ENCODE data around the gene PXDN. TPM values are rescaled to one million over a fixed set of nuclear protein-coding genes. Genes with fewer than 3 reads are reported as not detected.
A peak's percentile ranks its signal among the peaks of the same experiment; 100 is the strongest.

PXDN gene
- 146 to 166 TPM (median 157 TPM) in 3 replicates for total RNA-seq (2021)
- Bru-seq, nascent RNA = percentile 68 among the genes with signal in this experiment
- long read RNA-seq, experiment 1, full-length matches to known transcripts = 133 of 394 reads
- long read RNA-seq, experiment 1, partial matches to known transcripts = 130 of 394 reads
- long read RNA-seq, experiment 1, other reads (novel, unspliced or antisense) = 131 of 394 reads
- long read RNA-seq, experiment 2, full-length matches to known transcripts = 15 of 155 reads
- long read RNA-seq, experiment 2, partial matches to known transcripts = 37 of 155 reads
- long read RNA-seq, experiment 2, other reads (novel, unspliced or antisense) = 103 of 155 reads
- long read RNA-seq, experiment 3, partial matches to known transcripts = 8 of 9 reads
- long read RNA-seq, experiment 3, other reads (novel, unspliced or antisense) = 1 of 9 reads

DNA sequence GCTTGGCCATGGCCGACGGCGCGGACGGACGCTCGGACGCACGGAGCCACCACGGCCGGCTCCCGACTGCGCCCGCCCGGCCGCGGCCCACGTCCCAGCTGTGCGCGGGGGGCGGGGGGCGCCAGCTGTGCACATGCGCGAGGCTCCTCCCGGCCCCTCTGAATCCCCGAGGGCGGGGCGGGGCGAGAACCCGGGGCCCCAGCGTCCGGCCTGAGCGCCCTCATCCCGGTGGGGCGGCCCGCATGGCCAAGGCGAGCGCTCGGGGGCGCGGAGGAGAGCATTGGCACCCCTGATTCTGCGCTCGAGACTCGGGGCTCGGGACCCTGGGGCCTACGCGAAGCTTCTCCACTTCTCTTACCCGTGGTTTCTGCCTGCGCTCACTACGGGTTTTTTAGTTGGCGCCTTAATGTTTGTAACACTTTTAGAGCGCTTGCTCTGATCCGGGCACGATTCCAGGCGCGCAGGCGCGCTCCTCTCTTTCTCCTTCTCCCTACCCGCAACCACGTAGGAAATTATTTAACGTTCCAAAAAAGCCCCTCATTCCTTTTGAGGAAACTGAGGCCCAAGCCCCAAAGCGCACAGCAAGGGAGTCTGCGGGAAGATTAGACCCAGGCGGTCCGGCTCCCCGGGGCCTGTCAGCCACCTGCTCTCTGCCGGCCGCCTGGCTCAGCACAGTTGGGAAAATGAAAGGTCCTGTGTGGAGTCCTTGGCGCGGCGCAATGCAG is at the start of gene PXDN:
Gene PXDN (minus strand): TSS at position 70 of the 725 bp plus-strand sequence. CDS start 60 bp downstream, at position 10.
- ChIA-PET CTCF (no interaction called here), POLR2A (no interaction called here)
- TF ChIP-seq TP53 (CRISPR knock-in tag; IDR thresholded peaks at IDR 0.05) (0 out of 2 replicates have a peak, but pooled peaks have one; percentile 27), ZNF532 (CRISPR knock-in tag; IDR thresholded peaks at IDR 0.05; ENCODE audit: borderline replicate concordance) (0 out of 2 replicates have a peak, but pooled peaks have one; percentile 46), ZNF138 (CRISPR knock-in tag; conservative IDR thresholded peaks at IDR 0.05) (no peak), CREM (CRISPR knock-in tag; IDR thresholded peaks at IDR 0.05) (no peak), CDX4 (CRISPR knock-in tag; IDR thresholded peaks at IDR 0.05; ENCODE audit: borderline replicate concordance) (no peak), STAT6 (CRISPR knock-in tag; conservative IDR thresholded peaks at IDR 0.05; ENCODE audit: low read depth) (0 out of 2 replicates have a peak, but pooled peaks have one; percentile 66), EMX1 (CRISPR knock-in tag; IDR thresholded peaks at IDR 0.05) (no peak), IRF1 (CRISPR knock-in tag; IDR thresholded peaks at IDR 0.05) (peak; percentile 59; the same call in 1 of the 2 replicates), ZNF219 (CRISPR knock-in tag; IDR thresholded peaks at IDR 0.05; ENCODE audit: borderline replicate concordance) (no peak), IRF2 (CRISPR knock-in tag; IDR thresholded peaks at IDR 0.05; ENCODE audit: borderline replicate concordance, low read depth) (no peak), NFATC4 (CRISPR knock-in tag; IDR thresholded peaks at IDR 0.05) (no peak), NFYB (CRISPR knock-in tag; conservative IDR thresholded peaks at IDR 0.05; ENCODE audit: low read depth) (no peak), ZNF512 (CRISPR knock-in tag; IDR thresholded peaks at IDR 0.05; ENCODE audit: borderline replicate concordance) (no peak), FOXK1 (CRISPR knock-in tag; IDR thresholded peaks at IDR 0.05) (peak; percentile 54; the same call in 1 of the 2 replicates), ZNF263 (CRISPR knock-in tag; IDR thresholded peaks at IDR 0.05; ENCODE audit: low read depth) (peak; percentile 70), SMAD4 (CRISPR knock-in tag; IDR thresholded peaks at IDR 0.05) (no peak), NR3C1 (CRISPR knock-in tag; conservative IDR thresholded peaks at IDR 0.05; ENCODE audit: low read depth) (no peak), ESRRA (CRISPR knock-in tag; IDR thresholded peaks at IDR 0.05; ENCODE audit: borderline replicate concordance) (no peak), SP1 (CRISPR knock-in tag; conservative IDR thresholded peaks at IDR 0.05) (0 out of 2 replicates have a peak, but pooled peaks have one; percentile 32), RORB (CRISPR knock-in tag; IDR thresholded peaks at IDR 0.05) (no peak), FOXP1 (CRISPR knock-in tag; IDR thresholded peaks at IDR 0.05; ENCODE audit: borderline replicate concordance) (0 out of 2 replicates have a peak, but pooled peaks have one; percentile 14), JUN (CRISPR knock-in tag; IDR thresholded peaks at IDR 0.05) (no peak)
- TF ChIP-seq, protein P1, sequence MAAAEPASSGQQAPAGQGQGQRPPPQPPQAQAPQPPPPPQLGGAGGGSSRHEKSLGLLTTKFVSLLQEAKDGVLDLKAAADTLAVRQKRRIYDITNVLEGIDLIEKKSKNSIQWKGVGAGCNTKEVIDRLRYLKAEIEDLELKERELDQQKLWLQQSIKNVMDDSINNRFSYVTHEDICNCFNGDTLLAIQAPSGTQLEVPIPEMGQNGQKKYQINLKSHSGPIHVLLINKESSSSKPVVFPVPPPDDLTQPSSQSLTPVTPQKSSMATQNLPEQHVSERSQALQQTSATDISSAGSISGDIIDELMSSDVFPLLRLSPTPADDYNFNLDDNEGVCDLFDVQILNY (CRISPR knock-in tag; IDR thresholded peaks at IDR 0.05) = peak; percentile 47; the same call in 1 of the 2 replicates

More for the DNA sequence above, at the start of gene PXDN:
- H3K4me1 Mint-ChIP-seq = peaks cover 32% of the 10 kb centered on the region
- DNase-seq (ENCODE audit: low spot score) (peak; percentile 67), ATAC-seq (peak; percentile 53)
- no peaks in the 10 kb centered on the region for H3K9me3 Mint-ChIP-seq
- H3K36me3 Mint-ChIP-seq = peaks cover 2% of the 10 kb centered on the region; the same call in 1 of the 2 replicates
- no peak within 1 kb of the TSS; the same call in 1 of the 2 replicates for H3K27ac Mint-ChIP-seq
- peaks cover 46% of the 10 kb centered on the region for H3K27me3 Mint-ChIP-seq (ENCODE audit: low read depth)
- peak within 1 kb of the TSS; percentile 98 for H3K4me3 Mint-ChIP-seq
